ENCODE measurements around the gene COP1. TPM values are rescaled to one million over a fixed set of nuclear protein-coding genes. Genes with fewer than 3 reads are reported as not detected.

COP1 gene
- total RNA-seq, 2 donors from 2014 or later = 50.6 to 53.3 TPM

GRCh38 chr1:176073524-176074157, 133.4 kb downstream of the COP1 start:
- Mint-ChIP-seq H3K9me3 (peaks cover 5% of the 10 kb centered on the region), H3K27ac (no peak overlapping the region), H3K4me1 (ENCODE audit: low read depth in 2 of 2) (peaks cover 12 to 14% of the 10 kb centered on the region in 2 donors), H3K4me3 (no peak overlapping the region), H3K36me3 (peaks cover 29% of the 10 kb centered on the region), H3K27me3 (no peaks in the 10 kb centered on the region)
- DNase-seq (ENCODE audit: low spot score) (no peak), ATAC-seq (no peak)

- Mint-ChIP-seq H3K27me3 (no peaks in the 10 kb centered on the region), H3K4me3 (no peak overlapping the region), H3K36me3 (no peaks in the 10 kb centered on the region), H3K27ac (no peak overlapping the region), H3K4me1 (ENCODE audit: low read depth in 2 of 2) (peaks cover 12 to 13% of the 10 kb centered on the region in 2 donors), H3K9me3 (no peaks in the 10 kb centered on the region)
- DNase-seq (ENCODE audit: low spot score) = no peak
- ATAC-seq = no peak
Measured at GRCh38 chr1:176068901-176069300, 138.2 kb downstream of the COP1 start.

- ATAC-seq (no peak), DNase-seq (ENCODE audit: low spot score) (no peak)
- no peaks in the 10 kb centered on the region for H3K27me3 Mint-ChIP-seq
- no peak overlapping the region for H3K27ac Mint-ChIP-seq
- no peaks in the 10 kb centered on the region for H3K36me3 Mint-ChIP-seq
- no peaks in the 10 kb centered on the region for H3K9me3 Mint-ChIP-seq
- peaks cover 10 to 12% of the 10 kb centered on the region in 2 donors for H3K4me1 Mint-ChIP-seq (ENCODE audit: low read depth in 2 of 2)
- no peak overlapping the region for H3K4me3 Mint-ChIP-seq
Measured at GRCh38 chr1:176068256-176068655, 138.8 kb downstream of the COP1 start.

- H3K36me3 Mint-ChIP-seq = no peaks in the 10 kb centered on the region
- no peak for ATAC-seq
- H3K27me3 Mint-ChIP-seq = no peaks in the 10 kb centered on the region
- H3K4me1 Mint-ChIP-seq (ENCODE audit: low read depth in 2 of 2) = peaks cover 10 to 12% of the 10 kb centered on the region in 2 donors
- no peak overlapping the region for H3K4me3 Mint-ChIP-seq
- no peaks in the 10 kb centered on the region for H3K9me3 Mint-ChIP-seq
- H3K27ac Mint-ChIP-seq = no peak overlapping the region
- no peak for DNase-seq (ENCODE audit: low spot score)
Measured at GRCh38 chr1:176066709-176067108, 140.4 kb downstream of the COP1 start.

GRCh38 chr1:176058686-176059085, 148.4 kb downstream of the COP1 start:
- Mint-ChIP-seq H3K4me1 (ENCODE audit: low read depth in 2 of 2) (peaks cover 3 to 9% of the 10 kb centered on the region in 2 donors), H3K27me3 (no peaks in the 10 kb centered on the region), H3K36me3 (no peaks in the 10 kb centered on the region), H3K9me3 (no peaks in the 10 kb centered on the region), H3K4me3 (no peak overlapping the region), H3K27ac (no peak overlapping the region)
- ATAC-seq (no peak), DNase-seq (ENCODE audit: low spot score) (no peak)

- ATAC-seq (no peak), DNase-seq (ENCODE audit: low spot score) (no peak)
- no peaks in the 10 kb centered on the region for H3K36me3 Mint-ChIP-seq
- H3K27ac Mint-ChIP-seq = no peak overlapping the region
- H3K4me3 Mint-ChIP-seq = no peak overlapping the region
- no peaks in the 10 kb centered on the region for H3K27me3 Mint-ChIP-seq
- peaks cover 3 to 9% of the 10 kb centered on the region in 2 donors for H3K4me1 Mint-ChIP-seq (ENCODE audit: low read depth in 2 of 2)
- H3K9me3 Mint-ChIP-seq = no peaks in the 10 kb centered on the region
Measured at GRCh38 chr1:176056312-176056711, 150.8 kb downstream of the COP1 start.

- H3K27ac Mint-ChIP-seq = no peak overlapping the region
- no peak for ATAC-seq
- H3K4me3 Mint-ChIP-seq = no peak overlapping the region
- DNase-seq (ENCODE audit: low spot score) = no peak
- no peaks in the 10 kb centered on the region for H3K36me3 Mint-ChIP-seq
- H3K4me1 Mint-ChIP-seq (ENCODE audit: low read depth in 2 of 2) = peaks cover 3 to 9% of the 10 kb centered on the region in 2 donors
- H3K9me3 Mint-ChIP-seq = no peaks in the 10 kb centered on the region
- H3K27me3 Mint-ChIP-seq = no peaks in the 10 kb centered on the region
Measured at GRCh38 chr1:176055398-176055797, 151.7 kb downstream of the COP1 start.

- no peak for DNase-seq (ENCODE audit: low spot score)
- Mint-ChIP-seq H3K36me3 (no peaks in the 10 kb centered on the region), H3K4me1 (ENCODE audit: low read depth in 2 of 2) (peaks cover 0 to 5% of the 10 kb centered on the region in 2 donors), H3K9me3 (no peaks in the 10 kb centered on the region), H3K27me3 (no peaks in the 10 kb centered on the region), H3K4me3 (no peak overlapping the region), H3K27ac (no peak overlapping the region)
- no peak for ATAC-seq
Measured at GRCh38 chr1:176051902-176052518, 155.1 kb downstream of the COP1 start.

- Mint-ChIP-seq H3K4me1 (ENCODE audit: low read depth in 2 of 2) (peaks cover 0 to 5% of the 10 kb centered on the region in 2 donors), H3K27ac (no peak overlapping the region), H3K9me3 (no peaks in the 10 kb centered on the region), H3K27me3 (no peaks in the 10 kb centered on the region), H3K36me3 (no peaks in the 10 kb centered on the region), H3K4me3 (no peak overlapping the region)
- ATAC-seq (no peak), DNase-seq (ENCODE audit: low spot score) (no peak)
Measured at GRCh38 chr1:176051402-176051801, 155.7 kb downstream of the COP1 start.

GRCh38 chr1:176049582-176049981, 157.5 kb downstream of the COP1 start:
- no peaks in the 10 kb centered on the region for H3K27me3 Mint-ChIP-seq
- DNase-seq (ENCODE audit: low spot score) (no peak), ATAC-seq (no peak)
- no peaks in the 10 kb centered on the region for H3K4me1 Mint-ChIP-seq (ENCODE audit: low read depth in 2 of 2)
- no peaks in the 10 kb centered on the region for H3K9me3 Mint-ChIP-seq
- H3K36me3 Mint-ChIP-seq = no peaks in the 10 kb centered on the region
- H3K4me3 Mint-ChIP-seq = no peak overlapping the region
- no peak overlapping the region for H3K27ac Mint-ChIP-seq

- H3K9me3 Mint-ChIP-seq = no peaks in the 10 kb centered on the region
Measured at GRCh38 chr1:176046926-176047325, 160.2 kb downstream of the COP1 start.

GRCh38 chr1:176043537-176043936, 163.5 kb downstream of the COP1 start:
- Mint-ChIP-seq H3K27ac (no peak overlapping the region), H3K4me1 (ENCODE audit: low read depth in 2 of 2) (no peaks in the 10 kb centered on the region), H3K4me3 (no peak overlapping the region), H3K36me3 (peaks cover 14% of the 10 kb centered on the region), H3K27me3 (no peaks in the 10 kb centered on the region), H3K9me3 (no peaks in the 10 kb centered on the region)
- ATAC-seq (no peak), DNase-seq (ENCODE audit: low spot score) (no peak)

More at GRCh38 chr1:176046926-176047325, 160.2 kb downstream of the COP1 start:
- no peak for ATAC-seq
- peaks cover 5% of the 10 kb centered on the region for H3K36me3 Mint-ChIP-seq
- no peaks in the 10 kb centered on the region for H3K27me3 Mint-ChIP-seq
- no peak overlapping the region for H3K4me3 Mint-ChIP-seq
- no peak overlapping the region for H3K27ac Mint-ChIP-seq
- H3K4me1 Mint-ChIP-seq (ENCODE audit: low read depth in 2 of 2) = no peaks in the 10 kb centered on the region
- no peak for DNase-seq (ENCODE audit: low spot score)

- H3K4me3 Mint-ChIP-seq = no peak overlapping the region
- no peaks in the 10 kb centered on the region for H3K27me3 Mint-ChIP-seq
- DNase-seq (ENCODE audit: low spot score) = no peak
- ATAC-seq = no peak
- H3K4me1 Mint-ChIP-seq (ENCODE audit: low read depth in 2 of 2) = peaks cover 0 to 2% of the 10 kb centered on the region in 2 donors
- H3K9me3 Mint-ChIP-seq = no peaks in the 10 kb centered on the region
- peaks cover 18% of the 10 kb centered on the region for H3K36me3 Mint-ChIP-seq
- no peak overlapping the region for H3K27ac Mint-ChIP-seq
Measured at GRCh38 chr1:176033881-176034280, 173.2 kb downstream of the COP1 start.

- Mint-ChIP-seq H3K27ac (no peak overlapping the region), H3K27me3 (no peaks in the 10 kb centered on the region), H3K4me1 (ENCODE audit: low read depth in 2 of 2) (peaks cover 0 to 2% of the 10 kb centered on the region in 2 donors), H3K9me3 (no peaks in the 10 kb centered on the region), H3K36me3 (peaks cover 18% of the 10 kb centered on the region), H3K4me3 (no peak overlapping the region)
- no peak for DNase-seq (ENCODE audit: low spot score)
- ATAC-seq = no peak
Measured at GRCh38 chr1:176033474-176033873, 173.6 kb downstream of the COP1 start.

All from natural killer cell treated with Interleukin-12 subunit alpha and Interleukin-12 subunit beta and Interleukin-15 and Interleukin-18, amount 100 ng/mL, for 72 hours (primary cell).